IMR-90 (cell line): ENCODE results near the gene NR6A1. TPM values are rescaled to one million over a fixed set of nuclear protein-coding genes. Genes with fewer than 3 reads are reported as not detected.

ENCODE experiments used
- ATAC-seq: fragments of 200-7000 bp; cut with Tn5 transposase; 2 replicates; pipeline ENCODE4 v1.9.1; 2020; ENCODE audit warnings: low read depth, mild to moderate bottlenecking, moderate library complexity
- BruUV-seq: library from RNA; stranded (reverse); fragments of 400-500 nt; replicated peaks from 2 replicates; lab custom pipeline; 2021; lab: Mats Ljungman, UMichigan
- CTCF ChIA-PET: fragments of 300-600 bp; formaldehyde crosslinking; extraction: SDS; loops from one replicate; lab custom pipeline; 2021; ENCODE audit warnings: antibody characterized with exemption; lab: Yijun Ruan, JAX
- POLR2A ChIA-PET: fragments of 300-600 bp; sonication (Branson Sonifier 250); formaldehyde crosslinking; loops from one replicate; lab custom pipeline; 2022; ENCODE audit warnings: antibody characterized with exemption; ENCODE audit not compliant: unreplicated experiment; lab: Charles Lee
- DNase-seq: peaks from one replicate; pipeline ENCODE4 v3.0.0; 2013
- H2AFZ ChIP-seq: replicated peaks from 2 replicates; pipeline ENCODE3; 2013; ENCODE audit warnings: low read length, mild to moderate bottlenecking; ENCODE audit not compliant: poor library complexity
- H2AK5ac ChIP-seq: 2 replicates; pipeline ENCODE4 v1.6.1; 2013; ENCODE audit warnings: low read depth, low read length, inconsistent platforms
- H2AK9ac ChIP-seq: replicated peaks from 2 replicates; pipeline ENCODE3; 2013; ENCODE audit warnings: mild to moderate bottlenecking, low read depth, low read length, moderate library complexity; ENCODE audit not compliant: poor library complexity
- H2BK120ac ChIP-seq: 2 replicates; pipeline ENCODE4 v1.6.1; 2013; ENCODE audit warnings: low read depth, low read length, inconsistent platforms
- H2BK15ac ChIP-seq: 3 replicates; pipeline ENCODE4 v1.6.1; 2013; ENCODE audit warnings: low read depth, low read length, inconsistent platforms
- H2BK20ac ChIP-seq: 2 replicates; pipeline ENCODE4 v1.6.1; 2013; ENCODE audit warnings: low read depth, mild to moderate bottlenecking, inconsistent platforms, low read length, moderate library complexity
- H2BK5ac ChIP-seq: 2 replicates; pipeline ENCODE4 v1.6.1; 2013; ENCODE audit warnings: mild to moderate bottlenecking, low read depth, low read length, inconsistent platforms; ENCODE audit not compliant: poor library complexity, severe bottlenecking
- H3K14ac ChIP-seq: replicated peaks from 2 replicates; pipeline ENCODE4 v1.6.1; 2013; ENCODE audit warnings: low read depth, low read length, inconsistent platforms
- H3K18ac ChIP-seq: 2 replicates; pipeline ENCODE4 v1.6.1; 2013; ENCODE audit warnings: low read depth, low read length, control low read depth
- H3K23ac ChIP-seq: 2 replicates; pipeline ENCODE4 v1.6.1; 2013; ENCODE audit warnings: low read depth, low read length, inconsistent platforms
- H3K27ac ChIP-seq: 2 replicates; pipeline ENCODE4 v1.5.1; 2013; ENCODE audit warnings: mild to moderate bottlenecking, control low read depth, low read length; ENCODE audit not compliant: insufficient read depth
- H3K27me3 ChIP-seq: 2 replicates; pipeline ENCODE4 v1.6.1; 2013; ENCODE audit warnings: low read length; ENCODE audit not compliant: control insufficient read depth, insufficient read depth
- H3K36me3 ChIP-seq: 2 replicates; pipeline ENCODE4 v1.6.1; 2013; ENCODE audit warnings: low read length, mixed read lengths; ENCODE audit not compliant: control insufficient read depth, insufficient read depth
- H3K4ac ChIP-seq: 2 replicates; pipeline ENCODE4 v1.6.1; 2013; ENCODE audit warnings: low read depth, low read length, inconsistent platforms
- H3K4me1 ChIP-seq: 2 replicates; pipeline ENCODE4 v1.6.1; 2013; ENCODE audit warnings: low read length, mixed read lengths; ENCODE audit not compliant: control insufficient read depth, insufficient read depth
- H3K4me2 ChIP-seq: 2 replicates; pipeline ENCODE4 v1.6.1; 2013; ENCODE audit warnings: low read depth, mild to moderate bottlenecking, control low read depth, low read length, moderate library complexity
- H3K4me3 ChIP-seq: 2 replicates; pipeline ENCODE4 v1.5.1; 2013; ENCODE audit warnings: low read depth, mild to moderate bottlenecking, control low read depth, low read length, moderate library complexity; ENCODE audit not compliant: insufficient read depth
- H3K56ac ChIP-seq: 2 replicates; pipeline ENCODE4 v1.6.1; 2013; ENCODE audit warnings: low read length, inconsistent platforms; ENCODE audit not compliant: insufficient read depth; ENCODE audit errors: extremely low read depth
- H3K79me1 ChIP-seq, 2 experiments: 2 replicates each; pipeline ENCODE4 v1.6.1; 2013; ENCODE audit warnings: low read length in 2 of 2, inconsistent platforms in 1 of 2, low read depth in 1 of 2
- H3K9ac ChIP-seq: 2 replicates; pipeline ENCODE4 v1.6.1; 2013; ENCODE audit warnings: low read depth, low read length, control low read depth
- H3K9me1 ChIP-seq: 2 replicates; pipeline ENCODE4 v1.6.1; 2013; ENCODE audit warnings: low read length, inconsistent platforms; ENCODE audit not compliant: insufficient read depth
- H3K9me3 ChIP-seq: 2 replicates; pipeline ENCODE4 v1.6.1; 2013; ENCODE audit warnings: low read length; ENCODE audit not compliant: control insufficient read depth, insufficient read depth
- H4K20me1 ChIP-seq: 2 replicates; pipeline ENCODE4 v1.6.1; 2013; ENCODE audit warnings: low read length, inconsistent platforms; ENCODE audit not compliant: insufficient read depth
- H4K5ac ChIP-seq: 2 replicates; pipeline ENCODE4 v1.6.1; 2013; ENCODE audit warnings: mild to moderate bottlenecking, low read depth, low read length, control low read depth
- H4K8ac ChIP-seq, 2 experiments: 2 replicates each; pipeline ENCODE4 v1.6.1; 2013; ENCODE audit warnings: low read depth in 2 of 2, low read length in 2 of 2, control low read depth in 1 of 2, inconsistent platforms in 1 of 2
- H4K91ac ChIP-seq: 2 replicates; pipeline ENCODE4 v1.6.1; 2013; ENCODE audit warnings: low read depth, low read length, inconsistent platforms; ENCODE audit not compliant: insufficient read depth
- USF2 ChIP-seq: fragments of 150-350 bp; IDR thresholded peaks from 2 replicates; pipeline ENCODE4 v1.6.1; 2017; ENCODE audit warnings: mild to moderate bottlenecking, antibody characterized with exemption, low read length, low read depth
- WGBS, 2 experiments: methylation state at CpG; one replicate each; pipeline versions ENCODE4 v1.1.5 to v1.1.7; 2013; ENCODE audit warnings: missing lambda C conversion rate in 2 of 2; ENCODE audit not compliant: insufficient read length in 1 of 2; ENCODE audit errors: extremely low coverage in 2 of 2; 5-methylcytosine and 5-hydroxymethylcytosine counted together
- dilution Hi-C: fragments of 300-500 bp; cut with HindIII; formaldehyde crosslinking; loops from one replicate; pipeline ENCODE4 v1.14.3; 2018; ENCODE audit warnings: low sequenced_read_pairs; ENCODE audit not compliant: unreplicated experiment
- in situ Hi-C: fragments of 300-500 bp; cut with MboI; formaldehyde crosslinking; loops from 3 replicates; pipeline ENCODE4 v1.14.3; 2019; ENCODE audit warnings: low sequenced_read_pairs, inconsistent platforms, mixed read lengths
- intact Hi-C: fragments of 100-400 bp; cut with micrococcal nuclease; formaldehyde crosslinking; loops from 2 replicates; pipeline ENCODE4 v1.10.0; 2022
- polyA plus RNA-seq, 3 experiments: library from polyadenylated mRNA; depleted of rRNA; stranded (reverse); fragments of >200 nt; gene quantifications; 2 replicates each; pipeline ENCODE4 v1.2.3, GENCODE V29; 2012; ENCODE audit warnings: low replicate concordance in 1 of 3
- total RNA-seq: library from RNA; depleted of rRNA; stranded (reverse); fragments of >200 nt; gene quantifications from 2 replicates; pipeline ENCODE4 v1.2.3, GENCODE V29; 2012

The NR6A1 gene
- total and polyA plus RNA-seq, 2 of the 4 experiments (the other 2 are of a cell fraction) = 0.14 to 0.36 TPM

- H3K9me3 ChIP-seq = no peaks in the 10 kb centered on the region
- DNase-seq = no peak
These were observed 30.2 kb upstream of the NR6A1 start for GRCh38 chr9:124801356-124801755.

More at GRCh38 chr9:124801356-124801755, 30.2 kb upstream of the NR6A1 start:
- WGBS, 2 experiments = no CpG with 5 or more reads among the region's 6 CpGs
- Histone ChIP-seq H3K9me1 (no peaks in the 10 kb centered on the region; the same call in 1 of the 2 replicates), H3K36me3 (no peaks in the 10 kb centered on the region), H4K91ac (no peak overlapping the region), H2BK20ac (no peak overlapping the region), H3K23ac (no peak overlapping the region), H3K27me3 (no peaks in the 10 kb centered on the region; the same call in 1 of the 2 replicates), H3K9ac (no peak overlapping the region), H3K4me2 (no peak overlapping the region), H2AK5ac (no peak overlapping the region), H3K4me1 (peaks cover 9% of the 10 kb centered on the region; the same call in 1 of the 2 replicates), H4K5ac (no peak overlapping the region), H4K8ac (no peak overlapping the region), H3K18ac (no peak overlapping the region), H3K4ac (no peak overlapping the region), H3K4me3 (no peak overlapping the region), H3K56ac (no peak overlapping the region), H3K79me1 (no peaks in the 10 kb centered on the region), H4K20me1 (no peaks in the 10 kb centered on the region), H2AFZ (no peak overlapping the region), H2AK9ac (no peak overlapping the region), H2BK5ac (no peak overlapping the region), H2BK15ac (no peak overlapping the region), H2BK120ac (no peak overlapping the region), H3K27ac (no peak overlapping the region), H3K14ac (no peak overlapping the region)
- no peak for ATAC-seq
- ChIA-PET CTCF (interaction anchor here (1.3 kb wide), 1 partner anchor 52 kb away, joined by 3 read pairs; the partner anchor contains the start of gene WDR38), POLR2A (no interaction called here)
- in situ Hi-C loops (no loop called here), dilution Hi-C loops (no loop called here), intact Hi-C loops (no loop called here)
- BruUV-seq = no TSS peak
- TF ChIP-seq USF2 = no peak
